C4-2B (cell line): ENCODE data around the gene CCDC8.

ENCODE experiments used
- CTCF ChIP-seq: fragments of 450-650 bp; conservative IDR thresholded peaks from 2 replicates; pipeline ENCODE4 v1.5.1; 2017; ENCODE audit warnings: mild to moderate bottlenecking
- ZFX ChIP-seq: fragments of 450-650 bp; IDR thresholded peaks from 2 replicates; pipeline ENCODE4 v1.6.1; 2017

- TF ChIP-seq CTCF: no peak
- TF ChIP-seq ZFX: no peak
Measured at GRCh38 chr19:46380690-46381089, 32.7 kb downstream of the CCDC8 start.
